Trophoblast cell (in vitro differentiated cells and primary cell): ENCODE data around the gene PARL.

ENCODE experiments used
- DNase-seq, 2 donors: peaks; one replicate each; pipeline ENCODE4 v3.0.0-alpha.2; 2016
- H2AFZ ChIP-seq: 2 replicates; pipeline ENCODE4 v1.6.1; 2013; ENCODE audit warnings: low read length, moderate library complexity, mild to moderate bottlenecking; ENCODE audit not compliant: insufficient read depth, poor library complexity
- H2AK5ac ChIP-seq: 2 replicates; pipeline ENCODE4 v1.6.1; 2013; ENCODE audit warnings: mild to moderate bottlenecking, low read length
- H2BK120ac ChIP-seq: 2 replicates; pipeline ENCODE4 v1.6.1; 2013; ENCODE audit warnings: low read length, mild to moderate bottlenecking, moderate library complexity; ENCODE audit not compliant: insufficient read depth, poor library complexity
- H2BK12ac ChIP-seq: 2 replicates; pipeline ENCODE4 v1.6.1; 2013; ENCODE audit warnings: mild to moderate bottlenecking, low read length, moderate library complexity
- H2BK5ac ChIP-seq: 2 replicates; pipeline ENCODE4 v1.6.1; 2013; ENCODE audit warnings: low read length, low read depth, moderate library complexity, mild to moderate bottlenecking; ENCODE audit not compliant: poor library complexity
- H3K14ac ChIP-seq: 2 replicates; pipeline ENCODE4 v1.6.1; 2013; ENCODE audit warnings: mild to moderate bottlenecking, low read length
- H3K18ac ChIP-seq: 2 replicates; pipeline ENCODE4 v1.6.1; 2013; ENCODE audit warnings: mild to moderate bottlenecking, low read length
- H3K23ac ChIP-seq: 2 replicates; pipeline ENCODE4 v1.6.1; 2013; ENCODE audit warnings: low read length
- H3K27ac ChIP-seq: 2 replicates; pipeline ENCODE4 v1.5.1; 2013; ENCODE audit warnings: low read depth, mild to moderate bottlenecking, inconsistent platforms, low read length, moderate library complexity
- H3K27me3 ChIP-seq: 2 replicates; pipeline ENCODE4 v1.6.1; 2013; ENCODE audit warnings: inconsistent platforms, mild to moderate bottlenecking, low read length, moderate library complexity; ENCODE audit not compliant: insufficient read depth
- H3K36me3 ChIP-seq, 2 experiments: 1 replicate in 1 of 2; 2 replicates in 1 of 2; pipeline ENCODE4 v1.6.1; 2013; ENCODE audit warnings: low read length in 2 of 2, mild to moderate bottlenecking in 2 of 2, moderate library complexity in 1 of 2; ENCODE audit not compliant: insufficient read depth in 2 of 2, control insufficient read depth in 1 of 2
- H3K4ac ChIP-seq: 2 replicates; pipeline ENCODE4 v1.6.1; 2013; ENCODE audit warnings: low read depth, mild to moderate bottlenecking, low read length, moderate library complexity
- H3K4me1 ChIP-seq, 2 experiments: 1 replicate in 1 of 2; 2 replicates in 1 of 2; pipeline ENCODE4 v1.6.1; 2013; ENCODE audit warnings: low read length in 2 of 2, mild to moderate bottlenecking in 2 of 2, moderate library complexity in 1 of 2; ENCODE audit not compliant: insufficient read depth in 2 of 2, control insufficient read depth in 1 of 2
- H3K4me2 ChIP-seq: 2 replicates; pipeline ENCODE4 v1.6.1; 2013; ENCODE audit warnings: inconsistent platforms, mild to moderate bottlenecking, low read length, moderate library complexity
- H3K4me3 ChIP-seq: 2 replicates; pipeline ENCODE4 v1.5.1; 2013; ENCODE audit warnings: mild to moderate bottlenecking, low read depth, low read length, inconsistent platforms
- H3K79me1 ChIP-seq: one replicate; pipeline ENCODE4 v1.6.1; 2013; ENCODE audit warnings: low read length
- H3K79me2 ChIP-seq: 2 replicates; pipeline ENCODE4 v1.6.1; 2013; ENCODE audit warnings: low read length, mild to moderate bottlenecking; ENCODE audit not compliant: control insufficient read depth, insufficient read depth, poor library complexity
- H3K9ac ChIP-seq: 2 replicates; pipeline ENCODE4 v1.6.1; 2013; ENCODE audit warnings: mild to moderate bottlenecking, low read length
- H3K9me3 ChIP-seq: 2 replicates; pipeline ENCODE4 v1.6.1; 2013; ENCODE audit warnings: low read depth, mild to moderate bottlenecking, control low read depth, inconsistent platforms, low read length; ENCODE audit not compliant: insufficient read depth
- H4K12ac ChIP-seq: 2 replicates; pipeline ENCODE4 v1.6.1; 2013; ENCODE audit warnings: low read depth, mild to moderate bottlenecking, low read length, moderate library complexity
- H4K8ac ChIP-seq: 2 replicates; pipeline ENCODE4 v1.6.1; 2013; ENCODE audit warnings: low read depth, mild to moderate bottlenecking, low read length, moderate library complexity
- H4K91ac ChIP-seq: one replicate; pipeline ENCODE4 v1.6.1; 2013; ENCODE audit warnings: low read depth, mild to moderate bottlenecking, low read length, moderate library complexity
- WGBS: extraction: QIAGEN DNeasy Blood & Tissue Kit; methylation state at CpG from one replicate; pipeline ENCODE4 v1.1.7; 2013; ENCODE audit warnings: missing lambda C conversion rate; ENCODE audit not compliant: insufficient read length, insufficient coverage; ENCODE audit errors: extremely low coverage; 5-methylcytosine and 5-hydroxymethylcytosine counted together

Gene PARL

DNA sequence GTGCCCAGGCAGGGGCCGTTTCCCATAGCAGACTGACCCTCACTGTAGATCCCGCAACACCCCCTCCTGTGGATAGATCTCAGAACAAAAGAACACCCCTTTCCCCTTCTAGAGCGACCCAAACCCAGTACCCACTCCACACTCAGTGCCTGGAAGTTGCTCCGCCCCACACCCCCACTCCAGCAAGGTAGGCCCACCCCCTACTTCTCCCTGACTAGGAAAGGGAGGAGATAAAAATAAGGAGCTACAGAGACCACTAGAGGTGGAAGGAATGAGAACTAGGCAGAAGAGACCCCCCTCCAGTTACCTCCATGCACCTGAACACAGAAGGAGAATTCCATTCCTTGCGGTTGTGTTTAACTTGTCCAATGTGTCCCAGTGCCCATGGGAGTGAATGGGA is 30.2 kb upstream of the PARL start:
- Histone ChIP-seq H3K36me3 (peaks cover 4% of the 10 kb centered on the region in 2 experiments), H4K91ac (no peak overlapping the region), H3K23ac (no peak overlapping the region), H2BK120ac (no peak overlapping the region), H4K8ac (no peak overlapping the region), H3K79me2 (no peaks in the 10 kb centered on the region), H3K4ac (no peak overlapping the region), H3K79me1 (no peaks in the 10 kb centered on the region), H3K27ac (no peak overlapping the region), H3K4me2 (no peak overlapping the region), H3K9ac (no peak overlapping the region), H3K14ac (no peak overlapping the region), H3K18ac (no peak overlapping the region), H3K9me3 (peaks cover 3% of the 10 kb centered on the region), H4K12ac (no peak overlapping the region), H2BK12ac (no peak overlapping the region), H3K4me1 (no peaks in the 10 kb centered on the region), H2BK5ac (no peak overlapping the region), H3K27me3 (no peaks in the 10 kb centered on the region), H2AFZ (no peak overlapping the region), H3K4me3 (peak overlapping the region; percentile 2), H2AK5ac (no peak overlapping the region)
- no peak for DNase-seq
- WGBS = no CpG with 5 or more reads among the region's 5 CpGs

DNA sequence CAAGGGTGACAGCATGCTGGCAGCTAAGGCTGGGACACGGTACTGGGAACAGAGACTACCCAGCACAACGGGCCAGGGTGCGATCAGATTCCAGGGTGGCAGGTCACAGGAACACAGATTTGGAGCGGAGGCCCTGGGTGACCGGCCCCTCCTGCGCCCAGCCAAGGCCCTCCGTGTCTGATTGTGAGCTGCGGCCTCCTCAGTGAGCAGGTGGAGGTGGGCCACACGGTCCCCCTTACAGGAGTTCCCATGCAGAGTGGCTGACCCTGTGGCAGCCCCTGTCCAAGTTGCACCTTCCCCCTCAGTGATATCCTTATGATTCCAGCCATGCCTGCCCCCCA is 28.9 kb upstream of the PARL start:
- no peak for DNase-seq
- no peaks in the 10 kb centered on the region for H3K79me2 ChIP-seq
- no peaks in the 10 kb centered on the region for H3K4me1 ChIP-seq
- no peaks in the 10 kb centered on the region for H3K79me1 ChIP-seq
- H3K23ac ChIP-seq = no peak overlapping the region
- no peak overlapping the region for H3K27ac ChIP-seq
- no peak overlapping the region for H4K8ac ChIP-seq
- no peak overlapping the region for H3K14ac ChIP-seq
- H2AFZ ChIP-seq = no peak overlapping the region
- H3K27me3 ChIP-seq = no peaks in the 10 kb centered on the region
- H3K4me3 ChIP-seq = no peak overlapping the region
- H2BK120ac ChIP-seq = no peak overlapping the region
- H3K4me2 ChIP-seq = no peak overlapping the region
- H3K36me3 ChIP-seq = no peaks in the 10 kb centered on the region
- H3K4ac ChIP-seq = no peak overlapping the region
- H2BK12ac ChIP-seq = no peak overlapping the region
- H4K12ac ChIP-seq = no peak overlapping the region
- no CpG with 5 or more reads among the region's 9 CpGs for WGBS
- H4K91ac ChIP-seq = no peak overlapping the region
- H3K9me3 ChIP-seq = peaks cover 2% of the 10 kb centered on the region
- H2AK5ac ChIP-seq = no peak overlapping the region
- H2BK5ac ChIP-seq = no peak overlapping the region
- H3K9ac ChIP-seq = no peak overlapping the region
- H3K18ac ChIP-seq = no peak overlapping the region

DNA sequence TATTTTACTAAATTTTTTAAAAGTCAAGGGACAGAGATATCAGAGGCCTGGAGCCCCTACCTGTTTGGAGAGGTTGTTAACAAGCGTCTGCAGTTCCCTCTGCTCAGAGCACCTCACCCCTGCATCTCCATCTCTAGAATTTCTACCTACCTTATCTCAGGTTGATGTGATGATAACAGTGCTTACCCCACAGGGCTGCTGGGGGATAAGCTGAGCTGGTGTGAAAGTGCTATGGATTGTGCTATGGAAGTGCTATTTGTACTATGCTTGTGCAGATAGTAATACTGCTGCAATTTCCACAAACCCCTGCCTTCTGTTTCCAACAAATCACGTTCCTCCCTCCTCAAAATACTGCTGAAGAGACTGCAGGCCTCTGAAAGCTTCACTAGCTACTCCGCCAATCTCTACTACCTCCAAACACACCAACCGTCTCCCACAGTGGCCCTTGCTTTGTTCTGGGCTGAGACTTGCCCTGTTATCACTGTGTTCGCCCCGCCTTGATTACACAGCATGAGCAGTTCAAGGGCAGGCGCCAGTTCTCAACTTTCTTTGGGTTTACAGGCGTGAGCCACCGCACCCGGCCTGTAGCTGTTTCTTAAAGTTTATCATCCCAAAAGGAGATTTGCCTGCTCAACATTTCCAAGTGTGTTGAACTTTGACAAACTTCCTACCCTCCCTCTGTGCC is 28.4 kb upstream of the PARL start:
- no peak overlapping the region for H2BK12ac ChIP-seq
- no peak overlapping the region for H3K23ac ChIP-seq
- no peaks in the 10 kb centered on the region for H3K79me1 ChIP-seq
- H3K79me2 ChIP-seq = no peaks in the 10 kb centered on the region
- H4K8ac ChIP-seq = no peak overlapping the region
- H3K9me3 ChIP-seq = peaks cover 4% of the 10 kb centered on the region
- no peaks in the 10 kb centered on the region for H3K36me3 ChIP-seq
- no peak overlapping the region for H2BK120ac ChIP-seq
- H4K12ac ChIP-seq = no peak overlapping the region
- no peak overlapping the region for H4K91ac ChIP-seq
- H2AFZ ChIP-seq = peak overlapping the region; percentile 52
- no peak overlapping the region for H3K4ac ChIP-seq
- no peak overlapping the region for H2AK5ac ChIP-seq
- peak in 1 of 2 donors; percentile 9 for DNase-seq
- H3K27me3 ChIP-seq = no peaks in the 10 kb centered on the region
- no peak overlapping the region for H2BK5ac ChIP-seq
- WGBS = no CpG with 5 or more reads among the region's 10 CpGs
- no peak overlapping the region for H3K18ac ChIP-seq
- H3K4me1 ChIP-seq = no peaks in the 10 kb centered on the region
- H3K9ac ChIP-seq = no peak overlapping the region
- no peak overlapping the region for H3K4me3 ChIP-seq
- no peak overlapping the region for H3K14ac ChIP-seq
- H3K4me2 ChIP-seq = no peak overlapping the region
- H3K27ac ChIP-seq = no peak overlapping the region

DNA sequence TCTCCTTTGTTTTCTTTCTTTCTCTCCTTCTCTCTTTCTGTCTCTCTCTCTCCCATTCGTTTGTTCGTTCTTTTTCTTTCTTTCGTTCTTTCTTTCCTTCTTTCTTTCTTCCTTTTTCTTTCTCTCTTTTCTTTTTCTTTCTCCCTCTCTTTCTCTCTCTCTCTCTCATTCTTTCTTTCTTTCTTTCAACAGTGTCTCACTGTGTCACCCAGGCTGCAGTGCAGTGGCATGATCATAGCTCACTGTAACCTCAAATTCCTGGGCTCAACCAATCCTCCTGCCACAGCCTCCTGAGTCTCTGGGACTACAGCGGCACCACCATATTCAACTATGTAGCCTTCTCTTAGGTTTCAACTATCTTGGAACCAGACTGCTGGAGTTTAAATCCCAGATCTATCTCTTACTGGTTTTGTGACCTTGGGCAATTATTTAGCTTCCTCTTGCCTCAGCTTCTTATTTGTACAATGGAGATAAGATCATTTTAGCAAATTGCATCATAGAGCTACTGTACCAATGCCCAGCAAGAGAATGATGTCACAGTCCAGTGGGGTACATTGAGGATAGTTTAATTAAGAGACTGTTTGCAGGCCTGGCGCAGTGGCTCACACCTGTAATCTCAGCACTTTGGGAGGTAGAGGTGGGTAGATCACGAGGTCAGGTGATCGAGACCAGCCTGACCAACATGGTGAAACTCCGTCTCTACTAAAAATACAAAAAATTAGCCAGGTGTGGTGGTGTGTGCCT is 27.3 kb upstream of the PARL start:
- WGBS = no CpG with 5 or more reads among the region's 8 CpGs

More for the DNA sequence above, 27.3 kb upstream of the PARL start:
- Histone ChIP-seq H3K79me1 (no peaks in the 10 kb centered on the region), H3K14ac (no peak overlapping the region), H3K4me1 (no peaks in the 10 kb centered on the region), H3K9me3 (peaks cover 4% of the 10 kb centered on the region), H3K79me2 (no peaks in the 10 kb centered on the region), H3K4me3 (no peak overlapping the region), H3K18ac (no peak overlapping the region), H3K36me3 (no peaks in the 10 kb centered on the region), H3K4me2 (no peak overlapping the region), H3K4ac (no peak overlapping the region), H2BK12ac (no peak overlapping the region), H2BK5ac (no peak overlapping the region), H2BK120ac (no peak overlapping the region), H4K12ac (no peak overlapping the region), H3K23ac (no peak overlapping the region), H3K9ac (no peak overlapping the region), H2AK5ac (no peak overlapping the region), H4K8ac (no peak overlapping the region), H3K27ac (no peak overlapping the region), H3K27me3 (no peaks in the 10 kb centered on the region), H4K91ac (no peak overlapping the region), H2AFZ (no peak overlapping the region)
- peak in 1 of 2 donors; percentile 13 for DNase-seq
